HUES6 (cell line): ENCODE measurements around the gene SLC15A5.

Source experiments
- H3K27ac ChIP-seq: 2 replicates; pipeline ENCODE4 v1.7.0; 2013; ENCODE audit warnings: low read depth, mild to moderate bottlenecking, low read length, inconsistent platforms
- H3K27me3 ChIP-seq: 2 replicates; pipeline ENCODE4 v1.6.1; 2013; ENCODE audit warnings: low read length; ENCODE audit not compliant: control insufficient read depth, insufficient read depth
- H3K36me3 ChIP-seq: 2 replicates; pipeline ENCODE4 v1.6.1; 2013; ENCODE audit warnings: low read length; ENCODE audit not compliant: control insufficient read depth, insufficient read depth
- H3K4me1 ChIP-seq: 2 replicates; pipeline ENCODE4 v1.6.1; 2013; ENCODE audit warnings: low read length; ENCODE audit not compliant: control insufficient read depth, insufficient read depth
- H3K4me3 ChIP-seq: 2 replicates; pipeline ENCODE4 v1.5.1; 2013; ENCODE audit warnings: low read depth, low read length
- H3K9ac ChIP-seq: one replicate; pipeline ENCODE4 v1.6.1; 2013; ENCODE audit warnings: mild to moderate bottlenecking, low read length
- H3K9me3 ChIP-seq: 2 replicates; pipeline ENCODE4 v1.6.1; 2013; ENCODE audit warnings: low read depth, low read length; ENCODE audit not compliant: control insufficient read depth, insufficient read depth

The SLC15A5 gene

GRCh38 chr12:16299403-16299802 lies 21.9 kb upstream of the SLC15A5 start:
- Histone ChIP-seq H3K27ac (no peak overlapping the region), H3K4me1 (peaks cover 10% of the 10 kb centered on the region; the same call in 1 of the 2 replicates), H3K36me3 (no peaks in the 10 kb centered on the region), H3K4me3 (no peak overlapping the region), H3K27me3 (no peaks in the 10 kb centered on the region), H3K9ac (no peak overlapping the region), H3K9me3 (no peaks in the 10 kb centered on the region)

- no peaks in the 10 kb centered on the region for H3K27me3 ChIP-seq
- H3K27ac ChIP-seq, result no peak overlapping the region
- no peak overlapping the region for H3K9ac ChIP-seq
- H3K4me1 ChIP-seq, result peaks cover 10% of the 10 kb centered on the region; the same call in 1 of the 2 replicates
- H3K36me3 ChIP-seq, result no peaks in the 10 kb centered on the region
- no peak overlapping the region for H3K4me3 ChIP-seq
- H3K9me3 ChIP-seq, result no peaks in the 10 kb centered on the region
Measured at GRCh38 chr12:16297521-16297920, 20.0 kb upstream of the SLC15A5 start.

- Histone ChIP-seq H3K9ac (no peak overlapping the region), H3K4me1 (0 out of 2 replicates have a peak, but pooled peaks cover under 1% of the 10 kb centered on the region), H3K27me3 (no peaks in the 10 kb centered on the region)
Measured at GRCh38 chr12:16294376-16294956, 17.0 kb upstream of the SLC15A5 start.

GRCh38 chr12:16291032-16291431 lies 13.5 kb upstream of the SLC15A5 start:
- Histone ChIP-seq H3K27me3 (no peaks in the 10 kb centered on the region), H3K27ac (no peak overlapping the region), H3K9me3 (no peaks in the 10 kb centered on the region), H3K4me1 (no peaks in the 10 kb centered on the region), H3K36me3 (no peaks in the 10 kb centered on the region), H3K4me3 (no peak overlapping the region), H3K9ac (no peak overlapping the region)

More at GRCh38 chr12:16294376-16294956, 17.0 kb upstream of the SLC15A5 start:
- Histone ChIP-seq H3K27ac (no peak overlapping the region), H3K9me3 (no peaks in the 10 kb centered on the region), H3K4me3 (no peak overlapping the region), H3K36me3 (no peaks in the 10 kb centered on the region)

- no peak overlapping the region for H3K27ac ChIP-seq
- no peak overlapping the region for H3K4me3 ChIP-seq
- H3K4me1 ChIP-seq, result no peaks in the 10 kb centered on the region
- H3K9me3 ChIP-seq, result no peaks in the 10 kb centered on the region
- H3K36me3 ChIP-seq, result no peaks in the 10 kb centered on the region
- H3K27me3 ChIP-seq, result no peaks in the 10 kb centered on the region
- H3K9ac ChIP-seq, result no peak overlapping the region
Measured at GRCh38 chr12:16285586-16285985, 8.1 kb upstream of the SLC15A5 start.

GRCh38 chr12:16282978-16283377 lies 5.5 kb upstream of the SLC15A5 start:
- Histone ChIP-seq H3K27ac (no peak overlapping the region), H3K9ac (no peak overlapping the region), H3K4me1 (no peaks in the 10 kb centered on the region), H3K36me3 (no peaks in the 10 kb centered on the region), H3K9me3 (no peaks in the 10 kb centered on the region), H3K4me3 (no peak overlapping the region), H3K27me3 (no peaks in the 10 kb centered on the region)

- H3K27ac ChIP-seq, result no peak overlapping the region
- H3K4me1 ChIP-seq, result no peaks in the 10 kb centered on the region
- H3K36me3 ChIP-seq, result no peaks in the 10 kb centered on the region
- no peaks in the 10 kb centered on the region for H3K27me3 ChIP-seq
- H3K9ac ChIP-seq, result no peak overlapping the region
- H3K9me3 ChIP-seq, result no peaks in the 10 kb centered on the region
- H3K4me3 ChIP-seq, result no peak overlapping the region
Measured at GRCh38 chr12:16282081-16282480, 4.6 kb upstream of the SLC15A5 start.

- no peak overlapping the region for H3K4me3 ChIP-seq
Measured at GRCh38 chr12:16281157-16281556, 3.7 kb upstream of the SLC15A5 start.

GRCh38 chr12:16272222-16272621 lies 5.3 kb downstream of the SLC15A5 start:
- Histone ChIP-seq H3K9ac (no peak overlapping the region), H3K4me3 (no peak overlapping the region), H3K27ac (no peak overlapping the region), H3K27me3 (no peaks in the 10 kb centered on the region), H3K4me1 (no peaks in the 10 kb centered on the region), H3K36me3 (no peaks in the 10 kb centered on the region), H3K9me3 (no peaks in the 10 kb centered on the region)

More at GRCh38 chr12:16281157-16281556, 3.7 kb upstream of the SLC15A5 start:
- H3K4me1 ChIP-seq, result no peaks in the 10 kb centered on the region
- H3K27me3 ChIP-seq, result no peaks in the 10 kb centered on the region
- no peaks in the 10 kb centered on the region for H3K9me3 ChIP-seq
- no peaks in the 10 kb centered on the region for H3K36me3 ChIP-seq
- H3K27ac ChIP-seq, result no peak overlapping the region
- H3K9ac ChIP-seq, result no peak overlapping the region

- H3K27me3 ChIP-seq, result no peaks in the 10 kb centered on the region
- H3K4me3 ChIP-seq, result no peak overlapping the region
- H3K9me3 ChIP-seq, result no peaks in the 10 kb centered on the region
- H3K9ac ChIP-seq, result no peak overlapping the region
- no peaks in the 10 kb centered on the region for H3K4me1 ChIP-seq
- no peaks in the 10 kb centered on the region for H3K36me3 ChIP-seq
- H3K27ac ChIP-seq, result no peak overlapping the region
Measured at GRCh38 chr12:16271062-16271461, 6.4 kb downstream of the SLC15A5 start.

- no peaks in the 10 kb centered on the region for H3K4me1 ChIP-seq
- no peaks in the 10 kb centered on the region for H3K36me3 ChIP-seq
- H3K27ac ChIP-seq, result no peak overlapping the region
- H3K9ac ChIP-seq, result no peak overlapping the region
- peaks cover 3% of the 10 kb centered on the region; the same call in 1 of the 2 replicates for H3K9me3 ChIP-seq
- no peaks in the 10 kb centered on the region for H3K27me3 ChIP-seq
- H3K4me3 ChIP-seq, result no peak overlapping the region
Measured at GRCh38 chr12:16269946-16270345, 7.5 kb downstream of the SLC15A5 start.
